Stomach (tissue), 9 donors: ENCODE measurements around the gene COL18A1. TPM values are rescaled to one million over a fixed set of nuclear protein-coding genes. Genes with fewer than 3 reads are reported as not detected.

ENCODE experiments used
- DNase-seq, 2 donors: peaks; one replicate each; pipeline versions ENCODE4 v3.0.0 to v3.0.0-alpha.2; 2013 to 2019
- H3K27ac ChIP-seq, 5 donors: fragments of 200-600 bp in 4 of 5; sonication (generic) in 4 of 5; one replicate each; pipeline ENCODE4 v1.5.1; 2013 to 2019; ENCODE audit warnings: mild to moderate bottlenecking in 1 of 5, moderate library complexity in 1 of 5
- H3K27me3 ChIP-seq, 3 donors: fragments of 200-600 bp; sonication (generic); one replicate each; pipeline ENCODE4 v1.5.1; 2017 to 2019; ENCODE audit warnings: mixed run types in 1 of 3
- H3K36me3 ChIP-seq, 4 donors: fragments of 200-600 bp; sonication (generic); 1 replicate in 3 of 4; 2 replicates in 1 of 4; pipeline ENCODE4 v1.5.1; 2016 to 2019
- H3K4me1 ChIP-seq, 4 donors: fragments of 200-600 bp; sonication (generic); one replicate each; pipeline ENCODE4 v1.5.1; 2016 to 2019
- H3K4me3 ChIP-seq, 4 donors: fragments of 200-600 bp; sonication (generic) in 3 of 4; one replicate each; pipeline ENCODE4 v1.5.1; 2016 to 2019; ENCODE audit warnings: mild to moderate bottlenecking in 1 of 4
- H3K9me3 ChIP-seq, 4 donors: fragments of 200-600 bp; sonication (generic); one replicate each; pipeline ENCODE4 v1.5.1; 2016 to 2019
- EP300 ChIP-seq: sonication (generic); formaldehyde crosslinking; IDR thresholded peaks from one replicate; pipeline ENCODE4 v1.6.1; 2017; ENCODE audit warnings: antibody characterized with exemption
- POLR2A ChIP-seq, 4 donors: fragments of 450-650 bp; IDR thresholded peaks; one replicate each; pipeline ENCODE4 v1.6.1; 2016; ENCODE audit warnings: antibody characterized with exemption in 4 of 4, control low read depth in 2 of 4, mild to moderate bottlenecking in 1 of 4, moderate library complexity in 1 of 4
- POLR2AphosphoS5 ChIP-seq, 3 donors: sonication (generic); formaldehyde crosslinking; IDR thresholded peaks; one replicate each; pipeline ENCODE4 v1.6.1; 2016; ENCODE audit warnings: antibody characterized with exemption in 3 of 3
- WGBS, 5 donors: extraction: QIAGEN DNeasy Blood & Tissue Kit in 3 of 5; methylation state at CpG; one replicate each; pipeline versions ENCODE4 v1.1.5 to v1.1.7; 2013 to 2018; 5-methylcytosine and 5-hydroxymethylcytosine counted together
- intact Hi-C: fragments of 100-400 bp; cut with DNase I; formaldehyde crosslinking; loops from one replicate; pipeline ENCODE4 v1.15.1; 2023; ENCODE audit warnings: low total_unique reads
- polyA plus RNA-seq, 3 donors: library from polyadenylated mRNA; stranded (reverse); fragments of 200-250 nt; gene quantifications; one replicate each; pipeline ENCODE4 v1.2.3, GENCODE V29; 2013
- total RNA-seq, 5 donors: library from RNA; depleted of rRNA; stranded (reverse); fragments of >200 nt; gene quantifications; one replicate each; pipeline versions ENCODE4 v1.1.0 to v1.2.3, GENCODE V29; 2014 to 2016
- TF ChIP-seq, protein P1 (sequence below), 7 experiments: fragments of 450-650 bp in 4 of 7; fragments of 200-600 bp in 3 of 7; sonication (generic) in 3 of 7; IDR thresholded peaks; one replicate each; pipeline ENCODE4 v1.5.1; 2016 to 2019; ENCODE audit warnings: antibody characterized with exemption in 7 of 7, control low read depth in 2 of 7, mild to moderate bottlenecking in 1 of 7
- donor health status: healthy with polysubstance abuse.
- donor health status: Bipolar disorder and iron deficiency.
- donor health status: healthy.

COL18A1 gene
- total and polyA plus RNA-seq, 8 donors = 19.8 to 212 (median 34.6) TPM

- H3K27me3 ChIP-seq = no peaks in the 10 kb centered on the region
- intact Hi-C loops = no loop called here
- peak; percentile 73 to 91 for DNase-seq
- no peaks in the 10 kb centered on the region for H3K9me3 ChIP-seq
- peak overlapping the region in 4 of 5 donors; percentile 9 to 67 (median 50) for H3K27ac ChIP-seq
- peaks cover 28 to 49% (median 35%) of the 10 kb centered on the region in 4 donors for H3K4me1 ChIP-seq
- peak overlapping the region in 1 of 4 donors; percentile 21 for H3K4me3 ChIP-seq
- peaks cover 12 to 25% (median 20%) of the 10 kb centered on the region in 4 donors for H3K36me3 ChIP-seq
- 59 to 79% (median 61%) methylated on average over 19 to 28 of the region's 28 CpGs for WGBS, 5 donors
- TF ChIP-seq POLR2AphosphoS5 (IDR thresholded peaks at IDR 0.05) (no peak), POLR2A (IDR thresholded peaks at IDR 0.05) (no peak), EP300 (no peak)
- TF ChIP-seq, protein P1, sequence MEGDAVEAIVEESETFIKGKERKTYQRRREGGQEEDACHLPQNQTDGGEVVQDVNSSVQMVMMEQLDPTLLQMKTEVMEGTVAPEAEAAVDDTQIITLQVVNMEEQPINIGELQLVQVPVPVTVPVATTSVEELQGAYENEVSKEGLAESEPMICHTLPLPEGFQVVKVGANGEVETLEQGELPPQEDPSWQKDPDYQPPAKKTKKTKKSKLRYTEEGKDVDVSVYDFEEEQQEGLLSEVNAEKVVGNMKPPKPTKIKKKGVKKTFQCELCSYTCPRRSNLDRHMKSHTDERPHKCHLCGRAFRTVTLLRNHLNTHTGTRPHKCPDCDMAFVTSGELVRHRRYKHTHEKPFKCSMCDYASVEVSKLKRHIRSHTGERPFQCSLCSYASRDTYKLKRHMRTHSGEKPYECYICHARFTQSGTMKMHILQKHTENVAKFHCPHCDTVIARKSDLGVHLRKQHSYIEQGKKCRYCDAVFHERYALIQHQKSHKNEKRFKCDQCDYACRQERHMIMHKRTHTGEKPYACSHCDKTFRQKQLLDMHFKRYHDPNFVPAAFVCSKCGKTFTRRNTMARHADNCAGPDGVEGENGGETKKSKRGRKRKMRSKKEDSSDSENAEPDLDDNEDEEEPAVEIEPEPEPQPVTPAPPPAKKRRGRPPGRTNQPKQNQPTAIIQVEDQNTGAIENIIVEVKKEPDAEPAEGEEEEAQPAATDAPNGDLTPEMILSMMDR (IDR thresholded peaks at IDR 0.05) = no peak
Observed at GRCh38 chr21:45534636-45535331, 129.8 kb downstream of the COL18A1 start.

GRCh38 chr21:45535341-45536081 is 130.5 kb downstream of the COL18A1 start:
- TF ChIP-seq POLR2A (IDR thresholded peaks at IDR 0.05) (no peak), EP300 (no peak), POLR2AphosphoS5 (IDR thresholded peaks at IDR 0.05) (no peak)
- TF ChIP-seq, protein P1 (IDR thresholded peaks at IDR 0.05) = no peak
- Histone ChIP-seq H3K27me3 (no peaks in the 10 kb centered on the region), H3K36me3 (peaks cover 5 to 18% (median 13%) of the 10 kb centered on the region in 4 donors), H3K4me1 (peaks cover 28 to 56% (median 35%) of the 10 kb centered on the region in 4 donors), H3K4me3 (peak overlapping the region in 1 of 4 donors; percentile 21), H3K9me3 (no peaks in the 10 kb centered on the region), H3K27ac (peak overlapping the region; percentile 7 to 67 (median 38))
- peak; percentile 49 to 76 for DNase-seq
- intact Hi-C loops = no loop called here
- 59 to 72% (median 66%) methylated on average over 31 to 34 of the region's 34 CpGs for WGBS, 5 donors

GRCh38 chr21:45536301-45537081 is 131.5 kb downstream of the COL18A1 start:
- no peak overlapping the region for H3K4me3 ChIP-seq
- peaks cover 2 to 8% (median 5%) of the 10 kb centered on the region in 4 donors for H3K36me3 ChIP-seq
- H3K4me1 ChIP-seq = peaks cover 32 to 66% (median 44%) of the 10 kb centered on the region in 4 donors
- WGBS, 5 donors = 75 to 85% (median 84%) methylated on average over 23 to 31 of the region's 31 CpGs
- H3K9me3 ChIP-seq = no peaks in the 10 kb centered on the region
- peak; percentile 25 to 71 for DNase-seq
- TF ChIP-seq, protein P1 (IDR thresholded peaks at IDR 0.05) = no peak
- TF ChIP-seq POLR2AphosphoS5 (IDR thresholded peaks at IDR 0.05) (no peak), POLR2A (IDR thresholded peaks at IDR 0.05) (no peak), EP300 (no peak)
- H3K27ac ChIP-seq = peak overlapping the region in 2 of 5 donors; percentile 64 to 67
- no peaks in the 10 kb centered on the region for H3K27me3 ChIP-seq
- intact Hi-C loops = no loop called here
